DLD1 (cell line): ENCODE data around the gene SLC31A1.

Source experiments
- in situ Hi-C: cut with HindIII; loops from 2 replicates; pipeline ENCODE4 v1.10.0; 2017; ENCODE audit warnings: low sequenced_read_pairs

The SLC31A1 gene

DNA sequence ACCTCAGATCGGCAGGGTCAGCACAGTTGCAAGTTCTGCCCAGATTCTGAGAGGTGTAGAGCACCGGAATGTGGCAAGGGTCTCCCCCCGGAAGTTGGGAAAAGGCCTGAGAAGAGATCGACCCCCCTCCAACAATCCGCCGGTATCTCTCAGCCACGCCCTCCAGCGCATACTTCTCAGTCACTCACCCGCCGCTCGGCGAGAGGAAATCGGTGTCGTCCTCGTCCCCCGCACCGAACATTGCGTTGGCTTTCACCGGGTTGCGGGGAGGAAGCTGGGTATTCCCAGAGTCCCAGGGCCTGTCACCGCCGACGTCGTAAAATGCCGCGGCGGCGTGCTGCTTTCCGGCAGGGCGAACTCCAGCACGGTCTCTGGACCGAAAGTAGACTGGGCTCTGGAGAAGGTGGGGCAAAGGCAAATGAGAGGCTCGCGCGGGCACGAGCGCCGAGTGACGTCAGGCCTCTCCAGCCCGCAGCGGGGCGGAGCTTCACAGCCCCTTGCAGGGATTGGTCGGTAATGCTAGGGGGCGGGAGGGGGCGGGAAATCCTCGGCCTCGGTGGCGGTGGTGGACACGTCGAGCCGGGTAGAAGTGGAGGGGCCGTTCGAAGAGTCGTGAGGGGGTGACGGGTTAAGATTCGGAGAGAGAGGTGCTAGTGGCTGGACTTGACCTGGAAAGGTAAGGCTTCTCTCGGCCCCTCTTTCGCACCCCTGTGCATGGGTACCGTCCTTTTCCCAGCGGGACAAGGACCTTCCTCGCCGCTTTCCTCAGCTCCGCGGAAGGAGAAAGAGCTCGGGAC, at the start of gene SLC31A1, which contains the start of gene FKBP15:
Gene SLC31A1 (plus strand): TSS at position 542 of the 797 bp plus-strand sequence. CDS start 34,605 bp downstream, outside the sequence.
Gene FKBP15 (minus strand): TSS at position 275 of the 797 bp plus-strand sequence. CDS start 34 bp downstream, at position 241.
- in situ Hi-C loops, result no loop called here

DNA sequence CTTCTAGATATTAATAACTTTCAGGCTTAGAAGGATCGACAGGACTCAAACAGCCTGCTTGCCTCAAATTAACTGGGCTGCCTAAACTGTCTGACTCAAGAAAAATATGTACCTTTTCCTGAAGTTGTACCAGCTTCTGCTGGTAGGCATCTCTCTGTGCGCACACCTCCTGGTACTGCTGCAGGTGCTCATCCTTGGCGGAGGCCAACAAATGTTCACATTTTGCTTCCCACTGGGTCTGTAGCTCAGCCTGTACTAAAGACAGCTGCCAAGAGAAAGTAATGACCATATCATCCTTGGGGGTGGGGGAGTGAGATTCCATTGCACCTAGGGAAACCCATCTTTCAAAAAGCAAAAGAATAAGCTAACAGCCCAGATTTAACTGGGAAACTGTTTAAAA, 48.0 kb upstream of the SLC31A1 start:
- in situ Hi-C loops, result no loop called here

DNA sequence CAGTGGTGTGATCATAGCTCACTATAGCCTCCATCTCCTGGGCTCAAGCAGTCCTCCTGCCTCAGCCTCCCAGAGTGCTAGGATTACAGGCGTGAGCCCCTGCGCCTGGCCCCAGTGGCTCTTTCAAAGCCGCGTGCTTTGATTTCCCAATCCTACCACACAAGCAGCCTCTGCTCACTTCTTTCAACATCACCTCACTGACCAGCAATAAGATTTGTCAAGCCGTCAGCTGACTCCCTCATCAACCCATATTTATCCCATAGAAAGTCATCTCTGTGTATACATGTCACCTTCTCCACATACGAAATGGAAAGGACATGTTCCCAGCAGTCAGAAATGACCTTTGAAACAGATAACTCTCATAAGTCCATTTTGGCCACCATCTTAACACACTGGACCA, 44.5 kb upstream of the SLC31A1 start:
- in situ Hi-C loops, result no loop called here

DNA sequence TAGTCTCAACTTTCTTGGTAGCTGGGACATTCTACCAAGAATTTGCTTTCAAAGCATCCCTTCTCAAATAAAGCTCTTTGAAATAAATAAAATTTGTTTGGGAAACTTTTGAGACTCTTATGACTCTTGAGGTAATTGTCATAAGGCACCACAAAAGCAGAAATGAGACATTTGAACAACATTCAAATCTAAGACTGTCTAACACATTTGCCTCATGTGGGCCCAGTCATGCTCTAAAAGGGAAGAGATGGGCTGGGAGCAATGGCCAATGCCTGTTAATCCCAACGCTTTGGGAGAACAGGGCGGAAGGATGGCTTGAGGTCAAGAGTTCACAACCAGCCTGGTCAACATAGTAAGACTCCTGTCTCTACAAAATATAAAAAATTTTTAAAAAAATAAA, 44.1 kb upstream of the SLC31A1 start:
- in situ Hi-C loops, result no loop called here

DNA sequence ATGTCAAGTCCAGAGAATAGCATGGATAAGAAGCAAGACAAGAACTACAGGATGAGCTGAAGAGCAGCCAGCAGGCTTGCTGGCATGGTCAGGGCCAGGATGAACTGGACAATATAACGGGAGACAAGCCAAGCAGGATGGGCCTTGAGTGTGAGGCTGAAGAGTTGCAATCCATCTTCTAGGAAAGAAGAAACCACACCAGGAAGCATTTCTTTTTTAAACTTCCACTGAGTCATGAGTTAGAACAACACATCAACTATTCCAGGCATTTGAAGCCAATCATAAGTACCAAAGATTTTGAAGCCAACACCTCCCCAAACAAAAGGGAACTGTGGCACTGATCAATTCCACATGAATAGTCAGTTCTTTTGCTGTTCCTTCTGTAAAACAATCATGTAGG, 43.3 kb upstream of the SLC31A1 start:
- in situ Hi-C loops, result no loop called here

DNA sequence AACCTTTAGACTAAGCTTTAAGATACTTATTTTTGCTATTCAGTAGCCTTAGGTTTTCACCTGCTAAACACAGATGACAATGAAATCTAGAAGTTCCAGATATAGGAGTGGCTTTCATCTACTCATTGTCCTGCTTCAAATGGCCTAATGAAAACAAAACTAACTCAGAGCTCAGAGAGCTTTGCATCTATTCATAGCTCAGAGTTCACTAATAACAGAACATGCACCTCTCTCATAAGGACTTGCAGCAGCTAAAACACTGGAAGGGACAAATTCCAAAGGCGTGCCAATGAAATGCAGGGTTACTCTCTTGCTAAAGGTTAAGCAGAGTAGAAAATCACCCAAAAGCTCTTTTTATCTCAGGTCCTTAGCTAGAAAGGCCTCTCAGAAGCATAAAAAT, 41.5 kb upstream of the SLC31A1 start:
- in situ Hi-C loops, result no loop called here

DNA sequence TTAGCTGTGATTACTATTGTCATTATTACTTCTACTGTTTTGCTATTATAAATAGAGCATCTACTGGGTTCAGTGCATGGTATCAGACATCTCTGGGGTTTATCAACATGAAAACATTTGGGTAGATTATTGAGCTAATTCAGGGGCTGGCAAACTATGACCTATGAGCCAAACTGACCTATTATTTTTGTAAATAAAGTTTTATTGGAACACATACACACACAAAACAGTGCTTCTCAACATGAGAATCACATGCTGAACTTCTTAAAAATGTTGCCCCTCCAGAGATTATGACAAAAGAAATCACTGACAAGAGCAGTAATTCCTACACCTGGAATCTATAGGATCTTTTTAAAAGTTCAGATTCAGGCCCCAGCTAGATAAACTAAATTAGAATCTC, 40.2 kb upstream of the SLC31A1 start:
- in situ Hi-C loops, result no loop called here

DNA sequence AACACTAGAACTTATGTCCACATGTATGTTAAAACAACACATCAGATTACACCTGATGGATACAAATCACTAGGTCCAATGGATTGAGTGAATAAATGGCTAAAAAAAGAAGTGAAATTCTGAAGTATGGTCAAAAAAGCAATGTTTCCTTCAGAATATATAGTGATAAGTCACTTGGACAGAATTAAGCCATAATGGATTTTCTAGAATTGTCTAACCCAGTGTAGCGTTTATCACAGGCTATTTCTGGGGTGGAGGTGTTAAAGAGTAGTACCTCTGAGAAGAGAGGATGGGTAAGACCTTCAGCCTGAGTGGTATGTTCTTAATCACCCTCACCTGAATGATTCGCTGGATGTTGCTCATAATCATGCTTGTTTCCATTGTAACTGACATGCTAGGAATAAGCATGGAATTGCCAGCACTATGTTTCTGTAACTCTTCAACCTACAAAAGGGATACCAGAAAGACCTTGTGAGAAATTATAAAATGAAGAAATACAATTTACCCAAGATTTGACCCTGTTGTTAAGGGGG, 37.3 kb upstream of the SLC31A1 start:
- in situ Hi-C loops, result no loop called here

DNA sequence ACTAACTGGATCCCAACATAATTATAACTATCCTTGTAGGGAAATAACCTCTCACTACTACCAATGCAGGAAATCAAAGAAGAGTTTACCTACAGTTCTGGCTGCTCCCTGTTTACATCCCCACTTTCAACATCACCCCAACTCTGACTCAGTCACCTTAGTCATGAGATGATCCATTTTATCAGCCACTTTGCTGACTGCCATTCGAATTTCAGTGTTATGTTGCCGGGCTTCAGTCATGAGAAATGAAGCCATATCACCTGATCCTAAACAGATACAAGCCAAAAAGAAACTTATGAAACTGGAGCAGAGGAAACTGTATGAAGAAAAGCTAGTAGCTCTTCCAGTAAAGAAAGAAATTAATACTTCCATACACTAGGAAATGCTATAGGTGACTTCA, 36.8 kb upstream of the SLC31A1 start:
- in situ Hi-C loops, result no loop called here

DNA sequence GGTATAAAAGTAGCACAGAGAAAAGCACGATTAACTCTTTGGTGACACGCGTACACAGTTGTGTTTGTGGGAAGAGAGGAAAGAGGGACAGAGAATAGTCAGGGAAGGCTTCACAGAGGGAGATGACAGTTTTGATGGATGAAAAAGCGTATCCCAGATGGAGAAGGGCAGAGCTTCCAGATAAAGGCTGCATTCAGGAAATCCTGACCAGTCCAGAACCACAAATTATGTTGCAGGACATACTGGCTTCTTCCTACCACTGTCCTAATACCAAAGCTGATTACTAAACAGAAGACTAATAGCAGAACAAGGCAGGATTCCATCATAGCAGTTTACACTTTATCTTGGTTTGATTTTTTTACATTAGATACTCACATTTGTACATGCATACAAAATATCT, 36.1 kb upstream of the SLC31A1 start:
- in situ Hi-C loops, result no loop called here

DNA sequence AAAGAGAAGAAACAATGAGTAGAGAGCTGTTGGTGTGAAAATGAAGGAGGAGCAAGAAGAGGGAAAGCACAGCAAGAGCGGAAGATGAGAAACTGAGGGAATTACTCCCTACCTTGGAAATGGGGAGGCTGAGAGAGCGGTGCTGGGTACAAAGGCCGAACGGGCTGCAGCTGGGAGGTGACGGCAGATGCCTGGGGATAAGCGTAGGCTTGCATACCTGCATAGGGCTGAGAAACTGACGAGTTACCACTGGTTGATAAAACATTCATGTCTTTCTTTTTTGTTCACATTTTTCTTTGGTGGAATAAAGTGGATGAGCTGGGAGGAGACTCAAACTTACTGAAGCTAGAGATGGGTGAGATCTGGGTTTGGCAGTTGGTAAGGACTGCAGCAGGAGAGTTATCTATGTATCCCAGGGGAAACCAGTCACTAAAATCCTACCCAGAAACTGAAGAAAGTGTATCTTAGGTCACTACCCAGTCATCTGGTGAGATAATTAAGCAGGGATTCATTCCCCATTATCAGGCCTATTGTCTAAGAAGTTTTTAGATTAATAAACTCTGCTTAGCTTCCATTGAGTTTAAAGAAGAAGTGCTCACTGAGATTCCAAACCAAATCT, 35.1 kb upstream of the SLC31A1 start:
- in situ Hi-C loops, result no loop called here

DNA sequence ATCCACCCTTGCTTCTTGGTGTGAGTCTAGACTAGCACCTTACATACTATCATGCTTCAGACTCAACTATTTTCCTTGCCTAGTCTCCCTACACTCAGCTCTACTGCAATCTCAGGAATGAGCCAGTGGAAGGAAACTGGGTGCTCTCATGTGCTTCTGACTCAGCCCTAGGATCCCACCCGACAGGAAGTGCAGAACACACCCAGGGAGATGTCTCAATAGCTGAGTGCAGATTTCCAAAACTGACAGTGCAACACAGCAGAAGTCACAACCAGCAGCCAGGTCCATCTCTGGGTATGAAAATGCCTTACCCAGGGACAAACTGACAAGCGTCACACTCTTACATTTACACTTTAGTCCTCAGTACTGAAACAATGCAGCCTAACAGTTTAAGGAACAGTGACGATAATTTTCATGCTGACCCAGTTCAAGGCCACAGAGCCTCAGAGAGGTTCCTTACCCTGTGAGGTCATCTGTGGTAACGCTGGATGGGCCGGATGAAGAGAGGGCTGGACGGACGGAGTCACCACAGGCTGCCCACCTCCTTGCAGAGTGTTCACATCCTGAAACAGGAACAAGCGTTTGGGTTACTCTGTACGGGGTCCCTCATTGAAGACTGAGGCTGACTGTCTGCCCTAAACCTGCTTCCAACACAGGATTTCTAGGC, 33.3 kb upstream of the SLC31A1 start:
- in situ Hi-C loops, result no loop called here

DNA sequence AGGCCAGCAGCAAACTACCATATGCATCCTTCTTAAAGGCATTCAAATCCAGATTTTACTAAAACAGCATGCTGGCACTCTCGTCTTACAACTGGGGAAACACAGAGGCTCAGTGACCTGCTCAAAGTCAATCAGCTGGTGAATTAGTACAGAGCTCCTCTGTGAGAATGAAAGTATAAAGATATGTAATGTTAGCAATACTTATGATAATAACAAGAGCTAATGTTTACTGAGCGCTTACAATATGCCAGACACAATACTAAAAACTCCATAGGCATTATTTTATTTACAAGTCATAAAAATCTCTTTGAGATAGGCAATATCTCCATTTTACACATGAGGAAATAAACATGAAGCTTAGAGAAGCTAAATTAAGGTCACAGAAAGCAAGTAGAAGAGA, 28.9 kb upstream of the SLC31A1 start:
- in situ Hi-C loops, result no loop called here

DNA sequence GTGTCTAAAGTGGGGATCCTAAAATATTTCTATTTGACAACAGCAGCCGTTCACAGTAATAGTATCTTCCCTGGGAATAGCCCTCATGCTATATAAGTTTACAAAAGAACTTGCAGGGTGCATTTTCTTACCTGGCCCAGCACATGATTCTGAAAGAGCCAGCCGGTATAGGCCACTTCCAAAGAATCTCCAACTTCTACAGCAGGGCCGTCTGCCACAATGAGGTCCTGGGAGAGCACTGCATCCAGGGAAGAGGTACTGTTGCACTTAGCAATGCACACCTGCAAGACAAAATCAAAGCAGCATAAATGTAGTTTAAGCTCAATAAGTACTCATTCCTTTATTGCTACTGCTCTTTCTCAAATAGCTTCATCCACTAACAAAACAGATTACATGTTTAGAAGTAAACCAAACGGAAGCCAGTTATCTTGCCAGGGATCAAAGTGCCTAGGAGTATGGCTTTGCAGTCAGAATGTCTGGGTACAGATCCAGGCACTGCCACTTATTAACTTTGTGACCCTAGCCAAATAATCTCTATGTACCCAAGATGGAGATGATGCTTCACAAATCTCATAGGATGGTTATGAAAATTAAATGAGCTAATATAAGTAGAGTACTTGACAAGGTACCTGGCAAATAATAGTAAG, 21.5 kb upstream of the SLC31A1 start:
- in situ Hi-C loops, result no loop called here

DNA sequence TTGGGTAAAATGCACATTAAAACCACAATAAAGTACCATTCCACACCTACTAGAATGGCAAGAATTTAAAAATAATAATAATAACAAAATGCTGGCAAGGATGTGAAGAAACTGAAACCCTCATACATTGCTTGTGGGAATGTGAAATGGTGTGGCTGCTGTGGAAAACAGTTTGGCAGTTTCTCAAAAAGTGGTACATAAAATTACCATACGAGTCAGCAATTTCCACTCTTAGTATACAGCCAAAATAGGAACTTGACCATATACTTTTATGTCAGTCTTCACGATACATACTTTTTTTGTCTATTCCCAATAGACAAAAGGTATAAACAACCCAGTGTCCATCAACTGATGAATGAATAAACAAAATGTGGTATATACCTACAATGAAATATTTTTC, 15.9 kb upstream of the SLC31A1 start:
- in situ Hi-C loops, result no loop called here

DNA sequence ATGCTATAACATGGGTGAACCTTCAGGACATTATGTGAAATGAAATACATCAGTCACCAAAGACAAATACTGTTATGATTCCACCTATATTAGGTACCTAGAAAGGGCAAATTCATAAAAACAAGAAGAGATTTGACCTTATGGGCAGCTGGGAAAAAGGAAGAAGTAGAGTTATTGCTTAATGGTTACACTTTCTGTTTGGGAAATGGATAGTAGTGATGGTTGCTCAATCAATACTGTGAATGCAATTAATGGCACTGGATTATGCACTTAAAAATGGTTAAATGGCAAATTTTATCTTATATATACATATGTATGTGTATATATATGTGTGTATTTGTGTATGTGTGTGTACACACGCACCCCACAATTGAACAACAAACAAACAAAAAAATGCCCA, 15.5 kb upstream of the SLC31A1 start:
- in situ Hi-C loops, result no loop called here

DNA sequence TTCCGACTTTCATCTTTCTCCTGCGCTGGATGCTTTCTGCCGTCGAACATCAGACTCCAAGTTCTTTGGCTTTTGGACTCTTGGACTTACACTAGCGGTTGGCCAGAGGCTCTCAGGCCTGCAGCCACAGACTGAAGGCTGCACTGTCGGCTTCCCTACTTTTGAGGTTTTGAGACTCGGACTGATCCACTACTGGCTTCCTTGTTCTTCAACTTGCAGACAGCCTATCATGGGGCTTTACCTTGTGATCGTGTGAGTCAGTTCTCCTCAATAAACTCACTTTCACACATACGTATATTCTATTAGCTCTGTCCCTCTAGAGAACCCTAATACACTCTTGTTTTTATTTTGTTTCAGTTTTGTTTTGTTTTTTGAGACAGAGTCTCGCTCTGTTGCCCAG, 10.5 kb upstream of the SLC31A1 start:
- in situ Hi-C loops, result no loop called here

DNA sequence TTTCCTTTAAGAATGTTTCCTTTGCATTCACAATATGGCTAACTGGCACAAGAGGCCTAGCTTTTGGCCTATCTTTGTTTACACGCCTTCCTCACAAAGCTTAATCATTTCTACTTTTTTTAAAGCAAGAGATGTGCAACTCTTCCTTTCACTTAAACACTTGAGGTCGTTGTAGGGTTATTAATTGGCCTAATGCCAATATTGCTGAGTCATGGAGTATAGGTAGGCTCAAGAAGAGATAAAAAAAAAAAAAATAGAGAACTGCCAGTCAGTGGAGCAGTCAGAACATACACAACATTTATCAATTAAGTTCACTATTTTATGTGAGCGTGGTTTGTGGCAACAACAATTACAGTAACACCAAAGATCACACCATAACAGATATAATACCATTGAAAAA, 6.2 kb upstream of the SLC31A1 start:
- in situ Hi-C loops, result no loop called here

DNA sequence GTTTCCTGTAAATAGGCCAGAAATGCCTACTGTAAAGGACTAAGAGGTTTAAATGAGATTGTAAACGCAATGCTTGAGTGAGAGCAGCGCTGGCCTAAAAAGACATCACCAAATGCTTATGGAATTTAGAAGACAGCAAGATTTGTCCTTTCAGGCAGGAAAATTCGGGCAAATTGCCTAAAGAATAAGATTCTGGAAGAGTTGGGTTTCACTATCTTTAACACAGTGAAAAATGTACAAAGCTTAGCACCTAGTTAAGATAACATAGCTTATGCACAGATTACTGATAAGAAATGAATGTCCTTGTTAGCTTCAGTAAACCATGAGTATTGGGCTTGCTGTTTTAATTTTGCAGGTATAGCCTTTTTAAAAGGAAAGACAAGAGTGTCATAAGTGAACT, 4.9 kb upstream of the SLC31A1 start:
- in situ Hi-C loops, result no loop called here

DNA sequence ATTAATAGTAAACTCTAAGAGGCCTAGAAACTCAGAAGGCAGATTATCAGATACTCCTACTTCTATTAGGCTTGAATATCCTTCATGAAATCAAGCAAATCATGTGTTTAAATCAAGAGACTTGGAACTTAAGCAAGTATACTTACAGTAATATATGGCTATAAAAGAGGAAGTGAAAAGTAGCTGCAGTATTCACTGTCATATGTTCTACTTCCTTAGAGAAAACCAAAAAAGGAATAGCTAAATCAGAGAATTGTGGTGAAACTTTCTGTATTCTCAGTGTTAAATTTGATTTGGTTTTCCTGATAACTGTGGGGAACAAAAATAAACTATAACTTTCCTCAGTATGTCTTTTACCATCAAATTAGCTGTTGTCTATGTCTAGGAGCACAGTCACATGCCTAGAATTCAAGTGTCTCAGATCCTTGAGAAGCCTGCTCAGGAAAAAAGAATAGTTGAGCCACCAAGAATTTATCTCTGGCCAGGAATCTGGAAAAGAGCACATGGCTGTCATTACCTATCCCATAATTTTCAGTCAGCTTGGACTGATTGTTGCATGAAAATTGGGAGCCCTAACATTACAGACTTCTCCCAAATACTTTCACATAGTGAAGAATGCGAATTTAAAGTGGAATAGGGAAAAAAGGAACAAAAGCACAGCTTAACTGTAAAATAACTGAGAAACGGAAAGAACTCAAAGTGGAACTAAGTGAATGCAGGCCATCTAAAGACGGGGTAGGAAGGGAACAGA, 2.0 kb upstream of the SLC31A1 start:
- in situ Hi-C loops, result no loop called here

DNA sequence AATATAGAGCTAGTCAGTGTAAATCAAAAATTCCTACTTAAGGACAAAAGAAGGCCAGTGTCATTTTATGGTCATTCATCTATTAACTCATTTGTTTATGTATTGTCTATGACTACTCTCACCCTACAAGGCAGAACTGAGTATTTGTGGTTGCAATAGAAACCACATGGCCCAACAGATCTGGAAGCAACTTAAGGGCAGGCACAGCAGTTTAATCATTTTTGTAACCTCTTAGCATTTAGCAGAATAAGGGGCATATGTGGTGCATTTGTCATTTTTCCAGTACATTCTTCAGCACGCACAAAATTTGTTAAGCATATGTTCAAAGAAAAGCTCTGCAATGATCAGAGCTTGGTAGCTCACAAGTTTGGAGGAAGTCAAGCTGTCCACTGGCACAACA, 1.4 kb upstream of the SLC31A1 start:
- in situ Hi-C loops, result no loop called here
